Karpas-422 (cell line): ENCODE measurements around the gene SORT1. TPM values are rescaled to one million over a fixed set of nuclear protein-coding genes. Genes with fewer than 3 reads are reported as not detected.

Experiments
- DNase-seq: peaks from one replicate; pipeline ENCODE4 v3.0.0-alpha.2; 2015
- H2AFZ ChIP-seq: fragments of 200-600 bp; sonication (generic); 2 replicates; pipeline ENCODE4 v1.6.1; 2014; ENCODE audit warnings: antibody characterized with exemption, low read length, mixed read lengths
- H3K27ac ChIP-seq: fragments of 200-600 bp; sonication (generic); 2 replicates; pipeline ENCODE4 v1.5.1; 2014; ENCODE audit warnings: mild to moderate bottlenecking, low read length, moderate library complexity
- H3K27me3 ChIP-seq: fragments of 200-600 bp; sonication (generic); 2 replicates; pipeline ENCODE4 v1.6.1; 2014; ENCODE audit warnings: low read length, mixed read lengths
- H3K36me3 ChIP-seq: fragments of 200-600 bp; sonication (generic); 2 replicates; pipeline ENCODE4 v1.6.1; 2014; ENCODE audit warnings: low read length, mixed read lengths; ENCODE audit not compliant: insufficient read depth
- H3K4me1 ChIP-seq: fragments of 200-600 bp; sonication (generic); 2 replicates; pipeline ENCODE4 v1.6.1; 2014; ENCODE audit warnings: mild to moderate bottlenecking, low read length, mixed read lengths
- H3K4me2 ChIP-seq: fragments of 200-600 bp; sonication (generic); 2 replicates; pipeline ENCODE4 v1.6.1; 2014; ENCODE audit warnings: low read length, low read depth, mild to moderate bottlenecking; ENCODE audit not compliant: poor library complexity, severe bottlenecking
- H3K4me3 ChIP-seq: fragments of 200-600 bp; sonication (generic); 2 replicates; pipeline ENCODE4 v1.5.1; 2014; ENCODE audit warnings: mild to moderate bottlenecking, antibody characterized with exemption, low read length, mixed read lengths
- H3K79me2 ChIP-seq: fragments of 200-600 bp; sonication (generic); 2 replicates; pipeline ENCODE4 v1.6.1; 2014; ENCODE audit warnings: mild to moderate bottlenecking, low read length, mixed read lengths
- H3K9ac ChIP-seq: fragments of 200-600 bp; sonication (generic); 2 replicates; pipeline ENCODE4 v1.6.0; 2014; ENCODE audit warnings: low read length
- H3K9me2 ChIP-seq: fragments of 200-600 bp; sonication (generic), shearing (Covaris generic); replicated peaks from 2 replicates; pipeline ENCODE4 v1.6.0; 2014; ENCODE audit warnings: mild to moderate bottlenecking, low read length, moderate library complexity; ENCODE audit not compliant: insufficient read depth
- H3K9me3 ChIP-seq: fragments of 300-700, 200-600 bp; sonication (generic); 2 replicates; pipeline ENCODE4 v1.6.1; 2014; ENCODE audit warnings: low read length, mixed read lengths
- H4K20me1 ChIP-seq: fragments of 200-600 bp; sonication (generic); 2 replicates; pipeline ENCODE4 v1.6.1; 2014; ENCODE audit warnings: mild to moderate bottlenecking, antibody characterized with exemption, low read length, low read depth; ENCODE audit not compliant: insufficient read depth
- total RNA-seq: library from RNA; depleted of rRNA; stranded (reverse); fragments of >200 nt; shearing (Covaris generic); gene quantifications from 2 replicates; pipeline ENCODE4 v1.2.3, GENCODE V29; 2014; ENCODE audit warnings: low replicate concordance

The SORT1 gene
- total RNA-seq, 1 experiment from 2014 or later, result 0.04 TPM

GRCh38 chr1:109432336-109432735 lies 34.6 kb upstream of the SORT1 start:
- Histone ChIP-seq H3K36me3 (no peaks in the 10 kb centered on the region), H3K4me1 (peaks cover 5% of the 10 kb centered on the region), H4K20me1 (no peaks in the 10 kb centered on the region), H3K27me3 (no peaks in the 10 kb centered on the region), H3K79me2 (no peaks in the 10 kb centered on the region), H3K27ac (no peak overlapping the region), H3K9me2 (no peaks in the 10 kb centered on the region), H3K4me3 (no peak overlapping the region), H3K9ac (no peak overlapping the region), H3K4me2 (no peak overlapping the region), H3K9me3 (no peaks in the 10 kb centered on the region), H2AFZ (no peak overlapping the region)
- DNase-seq, result no peak

GRCh38 chr1:109427171-109427467 lies 29.4 kb upstream of the SORT1 start:
- Histone ChIP-seq H3K27me3 (no peaks in the 10 kb centered on the region), H3K4me2 (peak overlapping the region; percentile 98), H3K27ac (peak overlapping the region; percentile 65), H3K4me1 (peaks cover 28% of the 10 kb centered on the region), H4K20me1 (peaks cover 13% of the 10 kb centered on the region; the same call in 1 of the 2 replicates), H2AFZ (peak overlapping the region; percentile 91; the same call in 1 of the 2 replicates), H3K4me3 (peak overlapping the region; percentile 99), H3K36me3 (peaks cover 2% of the 10 kb centered on the region; the same call in 1 of the 2 replicates), H3K9ac (peak overlapping the region; percentile 85), H3K9me3 (no peaks in the 10 kb centered on the region), H3K79me2 (peaks cover 41% of the 10 kb centered on the region), H3K9me2 (no peaks in the 10 kb centered on the region)
- DNase-seq, result peak; percentile 63

DNA sequence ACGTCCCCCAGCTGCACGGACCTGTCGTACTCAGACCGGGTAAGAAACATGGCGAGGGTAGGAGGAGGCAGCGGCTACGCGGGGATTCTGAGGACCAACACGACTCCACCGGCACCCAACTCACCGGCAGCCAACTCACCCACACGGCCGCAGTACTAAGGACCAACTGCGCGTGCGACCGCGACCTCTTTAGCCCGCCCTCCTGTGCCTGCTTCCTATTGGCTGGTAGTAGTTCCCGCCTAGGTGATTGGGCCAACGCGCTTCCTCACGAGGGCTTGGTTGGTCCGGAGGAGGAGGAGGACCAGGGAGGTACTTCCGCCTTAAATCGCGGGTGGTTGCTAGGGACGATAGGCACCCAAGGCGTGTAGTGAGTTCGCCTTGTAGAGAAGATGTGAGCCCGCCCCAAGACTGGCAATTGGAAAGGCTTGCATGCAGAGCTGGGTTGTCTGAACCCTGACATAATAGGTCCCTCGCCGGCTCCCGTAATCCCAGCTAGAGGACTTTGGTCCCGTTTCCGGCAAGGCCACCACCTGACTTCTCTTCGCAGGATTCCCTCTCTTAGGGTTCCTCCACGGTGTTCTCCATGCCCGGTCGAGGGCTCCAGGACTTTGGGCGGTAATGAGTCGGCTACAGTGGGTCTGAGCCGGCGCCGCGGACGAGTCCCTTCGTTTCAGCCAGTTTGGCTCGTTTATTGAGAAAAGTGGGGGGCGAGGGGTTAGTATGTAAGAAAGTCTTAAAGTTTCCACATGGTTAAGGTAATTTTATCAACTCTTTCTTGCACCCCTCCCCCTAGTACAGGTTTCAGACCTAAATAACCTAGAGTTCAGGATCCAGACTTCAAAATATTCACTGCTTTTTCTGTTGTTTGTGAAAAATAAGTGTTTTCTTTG lies 28.8 kb upstream of the SORT1 start, which contains the start of gene PSMA5:
Gene PSMA5, minus strand, starts transcription at position 168 of the 890 bp plus-strand sequence. Its CDS starts 118 bp downstream, at position 50.
- Histone ChIP-seq H3K4me3 (peak within 1 kb of the TSS; percentile 99), H3K9ac (peak within 1 kb of the TSS; percentile 93), H3K4me1 (peaks cover 28% of the 10 kb centered on the region), H3K27me3 (no peaks in the 10 kb centered on the region), H3K9me2 (no peaks in the 10 kb centered on the region), H4K20me1 (peaks cover 15% of the 10 kb centered on the region; the same call in 1 of the 2 replicates), H2AFZ (peak within 1 kb of the TSS; percentile 91), H3K79me2 (peaks cover 45% of the 10 kb centered on the region), H3K36me3 (peaks cover 4% of the 10 kb centered on the region; the same call in 1 of the 2 replicates), H3K4me2 (peak within 1 kb of the TSS; percentile 98), H3K27ac (peak within 1 kb of the TSS; percentile 83), H3K9me3 (no peaks in the 10 kb centered on the region)
- DNase-seq, result peak; percentile 99

GRCh38 chr1:109425391-109426280 lies 27.9 kb upstream of the SORT1 start:
- Histone ChIP-seq H3K79me2 (peaks cover 54% of the 10 kb centered on the region), H3K4me2 (peak overlapping the region; percentile 98), H4K20me1 (peaks cover 15% of the 10 kb centered on the region; the same call in 1 of the 2 replicates), H3K27me3 (no peaks in the 10 kb centered on the region), H3K36me3 (peaks cover 4% of the 10 kb centered on the region; the same call in 1 of the 2 replicates), H3K27ac (peak overlapping the region; percentile 83), H3K9me3 (no peaks in the 10 kb centered on the region), H3K9ac (peak overlapping the region; percentile 93), H2AFZ (peak overlapping the region; percentile 43; the same call in 1 of the 2 replicates), H3K9me2 (no peaks in the 10 kb centered on the region), H3K4me1 (peaks cover 28% of the 10 kb centered on the region), H3K4me3 (peak overlapping the region; percentile 99)
- DNase-seq, result peak; percentile 81

GRCh38 chr1:109423498-109423897 lies 25.8 kb upstream of the SORT1 start:
- H3K9ac ChIP-seq, result no peak overlapping the region
- H3K4me3 ChIP-seq, result no peak overlapping the region
- H3K27ac ChIP-seq, result no peak overlapping the region
- peaks cover 28% of the 10 kb centered on the region for H3K4me1 ChIP-seq
- peaks cover 12% of the 10 kb centered on the region; the same call in 1 of the 2 replicates for H3K36me3 ChIP-seq
- no peak for DNase-seq
- peak overlapping the region; percentile 19 for H3K4me2 ChIP-seq
- peaks cover 15% of the 10 kb centered on the region; the same call in 1 of the 2 replicates for H4K20me1 ChIP-seq
- H2AFZ ChIP-seq, result no peak overlapping the region
- H3K79me2 ChIP-seq, result peaks cover 70% of the 10 kb centered on the region
- H3K9me3 ChIP-seq, result no peaks in the 10 kb centered on the region
- no peaks in the 10 kb centered on the region for H3K9me2 ChIP-seq
- H3K27me3 ChIP-seq, result no peaks in the 10 kb centered on the region

DNA sequence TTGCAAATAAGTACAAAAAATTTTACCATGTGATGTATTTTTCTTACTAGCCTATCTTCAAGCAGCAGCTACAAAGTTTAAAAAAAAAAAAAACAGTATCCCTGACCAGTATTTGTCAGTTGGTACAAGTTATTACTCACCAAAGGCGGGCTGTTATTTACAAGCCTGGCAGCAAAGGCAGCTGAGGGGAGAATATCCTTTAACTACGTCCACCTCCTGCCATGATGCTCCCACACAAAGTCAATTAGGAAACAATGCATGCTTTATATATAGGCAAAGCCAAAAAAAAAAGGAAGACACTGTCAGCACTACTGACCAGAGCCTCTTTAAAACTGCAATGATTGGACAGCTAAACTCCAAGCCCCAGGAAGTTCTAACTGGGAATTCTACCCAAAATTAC lies 14.8 kb upstream of the SORT1 start:
- Histone ChIP-seq H3K27ac (no peak overlapping the region), H3K4me2 (no peak overlapping the region), H3K79me2 (peaks cover 53% of the 10 kb centered on the region), H3K4me1 (no peaks in the 10 kb centered on the region; the same call in 1 of the 2 replicates), H4K20me1 (peaks cover 7% of the 10 kb centered on the region; the same call in 1 of the 2 replicates), H3K27me3 (no peaks in the 10 kb centered on the region), H3K9me2 (no peaks in the 10 kb centered on the region), H2AFZ (no peak overlapping the region), H3K36me3 (peaks cover 86% of the 10 kb centered on the region), H3K4me3 (no peak overlapping the region), H3K9ac (no peak overlapping the region), H3K9me3 (no peaks in the 10 kb centered on the region)
- no peak for DNase-seq

- Histone ChIP-seq H3K36me3 (peaks cover 58% of the 10 kb centered on the region; the same call in 1 of the 2 replicates), H3K79me2 (peaks cover 14% of the 10 kb centered on the region), H3K9ac (no peak overlapping the region), H4K20me1 (no peaks in the 10 kb centered on the region; the same call in 1 of the 2 replicates), H3K4me1 (peaks cover 12% of the 10 kb centered on the region), H3K27ac (no peak overlapping the region), H2AFZ (no peak overlapping the region), H3K4me2 (no peak overlapping the region), H3K4me3 (no peak overlapping the region), H3K9me3 (no peaks in the 10 kb centered on the region), H3K9me2 (no peaks in the 10 kb centered on the region), H3K27me3 (no peaks in the 10 kb centered on the region)
- no peak for DNase-seq
These were observed 7.1 kb upstream of the SORT1 start for GRCh38 chr1:109404838-109405237.
